Stimulated activated CD8-positive, alpha-beta memory T cell treated with anti-CD3 and anti-CD28 coated beads, Interleukin-7, amount 100 ng/mL, for 48 hours (primary cell): Measurements from ENCODE around the gene CYP17A1.
"Not testable (repeated sequence)": the region's sequence is repeated elsewhere in the genome, so short reads cannot be mapped to it uniquely, and the experiment has no call there.

Source experiments
- DNase-seq, 2 donors: peaks; one replicate each; pipeline ENCODE4 v3.0.0-alpha.2; 2020; ENCODE audit warnings: low read depth in 1 of 2; ENCODE audit errors: extremely low read depth in 1 of 2

The CYP17A1 gene

GRCh38 chr10:102835007-102835482 lies 2.2 kb downstream of the CYP17A1 start:
- peak; percentile 39 to 50 for DNase-seq

GRCh38 chr10:102834143-102834542 lies 3.1 kb downstream of the CYP17A1 start:
- no peak for DNase-seq

GRCh38 chr10:102832987-102833386 lies 4.2 kb downstream of the CYP17A1 start:
- no peak for DNase-seq

GRCh38 chr10:102832248-102832647 lies 5.0 kb downstream of the CYP17A1 start:
- DNase-seq, result no peak

GRCh38 chr10:102831322-102832071 lies 5.7 kb downstream of the CYP17A1 start:
- no peak for DNase-seq

GRCh38 chr10:102827597-102827975 lies 9.6 kb downstream of the CYP17A1 start:
- DNase-seq, result no peak

GRCh38 chr10:102826148-102826796 lies 10.9 kb downstream of the CYP17A1 start:
- no peak for DNase-seq

GRCh38 chr10:102824664-102825063 lies 12.5 kb downstream of the CYP17A1 start:
- DNase-seq, result no peak

GRCh38 chr10:102822222-102822621 lies 15.0 kb downstream of the CYP17A1 start:
- DNase-seq, result no peak

- not testable (repeated sequence) for DNase-seq
Observed at GRCh38 chr10:102820008-102820407, 17.2 kb downstream of the CYP17A1 start.

GRCh38 chr10:102819054-102819453 lies 18.2 kb downstream of the CYP17A1 start:
- DNase-seq, result no peak

- DNase-seq, result no peak
Observed at GRCh38 chr10:102817175-102817574, 20.0 kb downstream of the CYP17A1 start.

GRCh38 chr10:102815790-102816549 lies 21.2 kb downstream of the CYP17A1 start:
- DNase-seq, result no peak

GRCh38 chr10:102814873-102815661 lies 22.1 kb downstream of the CYP17A1 start:
- DNase-seq, result no peak

- no peak for DNase-seq
Observed at GRCh38 chr10:102814453-102814871, 22.8 kb downstream of the CYP17A1 start.

GRCh38 chr10:102813734-102814452 lies 23.3 kb downstream of the CYP17A1 start:
- DNase-seq, result no peak

- no peak for DNase-seq
Observed at GRCh38 chr10:102813017-102813541, 24.1 kb downstream of the CYP17A1 start.

- no peak for DNase-seq
Observed at GRCh38 chr10:102812231-102812876, 24.9 kb downstream of the CYP17A1 start.

- no peak for DNase-seq
Observed at GRCh38 chr10:102811346-102811745, 25.9 kb downstream of the CYP17A1 start.
